ENCODE measurements around the gene OPCML. TPM values are rescaled to one million over a fixed set of nuclear protein-coding genes. Genes with fewer than 3 reads are reported as not detected.

The OPCML gene
- total RNA-seq, 1 experiment from 2014 or later = 0.94 TPM

GRCh38 chr11:132649277-132649676, 883.0 kb downstream of the OPCML start:
- no peak overlapping the region for H3T11ph ChIP-seq (ENCODE audit: low read length)
- no peak for TF ChIP-seq CTCF (conservative IDR thresholded peaks at IDR 0.05)
- no peak overlapping the region for H2BK5ac ChIP-seq (ENCODE audit: insufficient read length, low read length)
- DNase-seq = no peak
- Mint-ChIP-seq H3K27me3 (ENCODE audit: low read depth) (peaks cover 2% of the 10 kb centered on the region; the same call in 1 of the 2 replicates), H3K9me3 (no peaks in the 10 kb centered on the region; a peak in 1 of 5 replicates), H3K4me1 (peaks cover 24 to 25% of the 10 kb centered on the region in 2 experiments), H3K4me3 (no peak overlapping the region), H3K36me3 (ENCODE audit: insufficient read depth in 1 of 3, low read depth in 3 of 3) (no peaks in the 10 kb centered on the region), H3K27ac (no peak overlapping the region)
- H3K9ac ChIP-seq (ENCODE audit: extremely low read depth, insufficient read length, low read length) = no peak overlapping the region
- H3K23ac ChIP-seq (ENCODE audit: insufficient read length, low read depth, low read length) = no peak overlapping the region
- no peaks in the 10 kb centered on the region for H3K79me1 ChIP-seq (ENCODE audit: insufficient read depth, low read depth, low read length, poor library complexity, severe bottlenecking)
- H3K9me3 ChIP-seq (ENCODE audit: control insufficient read depth, low read depth, low read length) = no peaks in the 10 kb centered on the region
- H2AFZ ChIP-seq (ENCODE audit: low read length) = no peak overlapping the region
- H4K8ac ChIP-seq (replicated peaks; ENCODE audit: insufficient read length, low read depth, low read length) = no peak overlapping the region
- no peaks in the 10 kb centered on the region for H3K23me2 ChIP-seq (ENCODE audit: insufficient read length, low read depth, low read length, poor library complexity, severe bottlenecking)
- H3K79me2 ChIP-seq (ENCODE audit: insufficient read depth, low read length) = no peaks in the 10 kb centered on the region
- no peak overlapping the region for H3K14ac ChIP-seq (ENCODE audit: insufficient read depth, low read length)
- H2AK5ac ChIP-seq (ENCODE audit: insufficient read length, low read length) = no peak overlapping the region
- no peak overlapping the region for H2BK20ac ChIP-seq (ENCODE audit: low read depth, low read length, poor library complexity, severe bottlenecking)
- H3K56ac ChIP-seq (ENCODE audit: insufficient read length, low read depth, low read length) = no peak overlapping the region
- WGBS (ENCODE audit: extremely low coverage, insufficient read length, low lambda C conversion rate) = no CpG with 5 or more reads among the region's 9 CpGs
- H3K18ac ChIP-seq (ENCODE audit: insufficient read length, low read depth, low read length) = no peak overlapping the region
- no peak overlapping the region for H4K91ac ChIP-seq (ENCODE audit: insufficient read length, low read depth, low read length)
- no peak overlapping the region for H2BK12ac ChIP-seq (ENCODE audit: insufficient read length, low read depth, low read length)
- H3K4me1 ChIP-seq (ENCODE audit: insufficient read depth, low read length) = no peaks in the 10 kb centered on the region
- no peak overlapping the region for H4K5ac ChIP-seq (ENCODE audit: insufficient read length, low read depth, low read length)
- no peaks in the 10 kb centered on the region for H4K20me1 ChIP-seq (ENCODE audit: control insufficient read depth, insufficient read depth, insufficient read length)
- H3K27ac ChIP-seq (ENCODE audit: insufficient read length, low read depth, low read length) = no peak overlapping the region
- H3K4me2 ChIP-seq (ENCODE audit: insufficient read depth, insufficient read length, low read length) = no peak overlapping the region
- no peak overlapping the region for H2BK120ac ChIP-seq (ENCODE audit: low read depth, low read length, poor library complexity, severe bottlenecking)
- H3K4ac ChIP-seq (ENCODE audit: low read depth, low read length) = no peak overlapping the region
- no peak overlapping the region for H2BK15ac ChIP-seq (ENCODE audit: low read depth, low read length)
- H3K27me3 ChIP-seq (ENCODE audit: insufficient read depth, low read length) = no peaks in the 10 kb centered on the region

Measured in H9 (cell line).